ENCODE data around the gene SNRPD3. TPM values are rescaled to one million over a fixed set of nuclear protein-coding genes. Genes with fewer than 3 reads are reported as not detected.

Gene SNRPD3
- total RNA-seq, 1 donor from 2014 or later: 302 TPM

DNA sequence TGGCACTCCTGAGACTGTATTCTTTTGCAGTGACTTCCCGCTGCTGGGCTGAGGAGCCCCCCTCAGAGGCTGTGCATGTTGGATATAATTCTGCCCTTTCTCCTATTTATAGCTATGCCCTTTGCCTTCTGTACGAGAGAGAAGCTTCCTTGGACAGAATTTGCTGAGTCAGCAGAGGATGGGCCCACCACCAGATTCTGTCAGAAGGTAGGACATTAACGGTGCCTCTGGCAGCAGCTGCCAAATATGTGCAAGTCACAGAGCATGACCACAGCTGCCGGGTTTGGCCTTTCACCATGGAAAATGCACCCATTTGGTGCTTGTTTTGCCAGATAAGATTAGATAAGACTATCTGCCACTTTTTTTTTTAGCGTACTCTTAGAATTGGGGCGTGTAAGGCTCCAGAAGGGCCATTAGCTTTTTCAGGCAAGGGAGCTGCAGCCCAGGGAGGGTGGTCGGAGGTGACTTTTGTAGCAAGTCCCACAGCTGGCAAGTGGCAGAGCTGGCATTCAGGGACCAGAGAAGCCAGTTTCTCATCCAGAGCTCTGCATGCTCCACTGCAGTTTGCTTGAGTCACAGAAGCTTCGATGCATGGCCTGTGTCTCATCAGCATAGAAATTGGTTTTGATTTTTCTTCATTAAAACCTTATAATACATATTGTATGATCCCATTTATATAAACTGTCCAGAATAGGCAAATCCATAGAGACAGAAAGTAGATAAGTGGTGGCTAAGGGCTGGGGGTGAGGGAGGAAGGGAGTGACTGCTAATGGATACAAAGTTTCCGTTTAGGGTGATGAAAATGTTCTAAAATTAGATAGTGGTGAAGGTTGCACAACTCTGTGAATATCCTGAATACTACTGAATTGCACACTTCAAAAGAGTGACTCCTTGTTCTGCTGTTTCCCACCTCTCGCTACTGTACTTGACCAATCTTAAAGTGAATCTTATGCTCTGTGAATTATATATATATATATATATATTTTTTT is 44.9 kb upstream of the SNRPD3 start:
- Histone ChIP-seq H2AFZ (replicated peaks) (no peak overlapping the region), H3K9ac (no peak overlapping the region), H3K4me2 (no peak overlapping the region), H3K36me3 (no peaks in the 10 kb centered on the region), H3K27me3 (no peaks in the 10 kb centered on the region), H3K4me1 (peaks cover 7% of the 10 kb centered on the region), H3K9me3 (ENCODE audit: low read depth) (no peaks in the 10 kb centered on the region), H3K27ac (no peak overlapping the region), H3K79me2 (ENCODE audit: low read depth) (no peaks in the 10 kb centered on the region), H3F3A (ENCODE audit: low read depth) (peaks cover 12% of the 10 kb centered on the region), H3K4me3 (no peak overlapping the region), H4K20me1 (ENCODE audit: low read depth) (no peaks in the 10 kb centered on the region)
- Mint-ChIP-seq H3K4me1 (peaks cover 12% of the 10 kb centered on the region), H3K4me3 (no peak overlapping the region), H3K27ac (no peak overlapping the region), H3K36me3 (no peaks in the 10 kb centered on the region), H3K9me3 (no peaks in the 10 kb centered on the region), H3K27me3 (ENCODE audit: insufficient read depth, low read depth) (peaks cover 5% of the 10 kb centered on the region)
- DNase-seq (ENCODE audit: low spot score): no peak
- TF ChIP-seq, protein P1, sequence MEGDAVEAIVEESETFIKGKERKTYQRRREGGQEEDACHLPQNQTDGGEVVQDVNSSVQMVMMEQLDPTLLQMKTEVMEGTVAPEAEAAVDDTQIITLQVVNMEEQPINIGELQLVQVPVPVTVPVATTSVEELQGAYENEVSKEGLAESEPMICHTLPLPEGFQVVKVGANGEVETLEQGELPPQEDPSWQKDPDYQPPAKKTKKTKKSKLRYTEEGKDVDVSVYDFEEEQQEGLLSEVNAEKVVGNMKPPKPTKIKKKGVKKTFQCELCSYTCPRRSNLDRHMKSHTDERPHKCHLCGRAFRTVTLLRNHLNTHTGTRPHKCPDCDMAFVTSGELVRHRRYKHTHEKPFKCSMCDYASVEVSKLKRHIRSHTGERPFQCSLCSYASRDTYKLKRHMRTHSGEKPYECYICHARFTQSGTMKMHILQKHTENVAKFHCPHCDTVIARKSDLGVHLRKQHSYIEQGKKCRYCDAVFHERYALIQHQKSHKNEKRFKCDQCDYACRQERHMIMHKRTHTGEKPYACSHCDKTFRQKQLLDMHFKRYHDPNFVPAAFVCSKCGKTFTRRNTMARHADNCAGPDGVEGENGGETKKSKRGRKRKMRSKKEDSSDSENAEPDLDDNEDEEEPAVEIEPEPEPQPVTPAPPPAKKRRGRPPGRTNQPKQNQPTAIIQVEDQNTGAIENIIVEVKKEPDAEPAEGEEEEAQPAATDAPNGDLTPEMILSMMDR (IDR thresholded peaks at IDR 0.05): no peak
- no peak for TF ChIP-seq EZH2phosphoT487 (IDR thresholded peaks at IDR 0.05)
- no peak for TF ChIP-seq EZH2 (IDR thresholded peaks at IDR 0.05)

DNA sequence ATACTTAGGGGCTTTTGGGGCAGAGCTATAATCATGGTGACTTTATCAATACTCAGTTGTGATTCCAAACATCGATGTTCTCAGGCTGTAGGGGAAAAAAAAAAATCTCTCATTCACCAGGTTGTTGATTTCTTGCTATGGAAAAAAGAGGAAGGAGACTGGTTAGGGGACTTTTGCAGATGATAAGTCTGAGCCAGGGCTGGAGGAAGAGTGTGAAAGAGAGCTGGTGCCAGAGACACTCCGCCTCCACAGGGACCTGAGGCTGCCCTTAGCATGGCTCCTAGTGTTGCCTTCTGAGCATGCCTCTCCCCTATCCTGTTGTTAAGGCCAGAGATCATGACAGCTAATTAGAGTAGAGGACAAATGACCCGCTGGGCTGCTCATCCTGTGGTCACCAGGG is 43.8 kb upstream of the SNRPD3 start:
- peaks cover 12% of the 10 kb centered on the region for H3K4me1 Mint-ChIP-seq
- Histone ChIP-seq H3K36me3 (no peaks in the 10 kb centered on the region), H3K4me1 (peaks cover 6% of the 10 kb centered on the region), H2AFZ (replicated peaks) (no peak overlapping the region), H3K27me3 (no peaks in the 10 kb centered on the region), H3K9ac (no peak overlapping the region), H3F3A (ENCODE audit: low read depth) (peaks cover 12% of the 10 kb centered on the region), H3K27ac (no peak overlapping the region), H3K4me3 (no peak overlapping the region), H3K79me2 (ENCODE audit: low read depth) (no peaks in the 10 kb centered on the region), H4K20me1 (ENCODE audit: low read depth) (no peaks in the 10 kb centered on the region), H3K4me2 (no peak overlapping the region), H3K9me3 (ENCODE audit: low read depth) (no peaks in the 10 kb centered on the region)
- no peaks in the 10 kb centered on the region for H3K36me3 Mint-ChIP-seq
- H3K27me3 Mint-ChIP-seq (ENCODE audit: insufficient read depth, low read depth): peaks cover 7% of the 10 kb centered on the region
- TF ChIP-seq, protein P1 (IDR thresholded peaks at IDR 0.05): no peak
- TF ChIP-seq EZH2phosphoT487 (IDR thresholded peaks at IDR 0.05) (no peak), EZH2 (IDR thresholded peaks at IDR 0.05) (no peak)
- H3K4me3 Mint-ChIP-seq: no peak overlapping the region
- no peak overlapping the region for H3K27ac Mint-ChIP-seq
- no peak for DNase-seq (ENCODE audit: low spot score)
- no peaks in the 10 kb centered on the region for H3K9me3 Mint-ChIP-seq

DNA sequence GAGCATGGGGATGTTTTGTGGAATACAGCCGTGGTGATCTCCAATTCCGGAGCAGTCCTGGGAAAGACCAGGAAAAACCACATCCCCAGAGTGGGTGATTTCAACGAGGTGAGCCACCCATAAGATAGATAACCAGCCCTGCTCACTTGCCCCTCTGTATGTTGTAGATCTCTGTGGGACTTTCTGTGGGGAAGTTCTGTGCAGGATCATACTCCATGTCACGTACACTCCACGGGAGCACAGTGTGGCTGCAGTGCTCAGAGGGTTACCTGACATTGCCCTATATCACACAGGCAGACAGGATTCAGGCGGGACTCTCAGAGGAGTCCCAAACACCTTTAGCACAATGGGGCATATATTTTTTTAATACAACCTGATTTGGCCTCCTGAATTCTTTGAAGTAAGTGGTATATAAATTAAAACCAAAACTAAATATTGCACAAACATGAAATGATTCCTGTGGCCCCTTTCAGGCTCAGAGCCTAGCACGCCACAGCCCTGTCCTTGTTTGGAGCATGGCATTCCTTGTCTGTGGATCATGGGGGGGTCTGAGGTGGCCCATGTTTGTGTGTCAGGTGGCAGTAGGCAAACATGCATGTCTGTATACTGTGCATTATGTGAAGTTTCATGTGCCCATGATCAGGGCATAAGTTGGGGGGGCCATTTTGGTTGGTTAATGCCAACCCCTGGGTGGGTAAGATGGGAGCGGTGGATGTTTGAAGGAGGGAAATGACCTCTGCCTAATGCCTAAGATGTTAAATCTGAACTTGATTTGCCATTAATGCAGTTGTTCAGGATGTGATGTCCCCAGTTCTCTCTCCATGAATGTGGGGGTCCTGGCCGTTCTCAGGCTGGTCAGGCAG is 42.2 kb upstream of the SNRPD3 start:
- peaks cover 12% of the 10 kb centered on the region for H3K27me3 Mint-ChIP-seq (ENCODE audit: insufficient read depth, low read depth)
- H3K4me1 Mint-ChIP-seq: peaks cover 6% of the 10 kb centered on the region
- no peaks in the 10 kb centered on the region for H3K36me3 Mint-ChIP-seq
- no peak overlapping the region for H3K4me3 Mint-ChIP-seq
- H3K79me2 ChIP-seq (ENCODE audit: low read depth): no peaks in the 10 kb centered on the region
- H4K20me1 ChIP-seq (ENCODE audit: low read depth): no peaks in the 10 kb centered on the region
- no peak overlapping the region for H3K4me2 ChIP-seq
- no peak overlapping the region for H3K27ac ChIP-seq
- H3K4me3 ChIP-seq: no peak overlapping the region
- no peaks in the 10 kb centered on the region for H3K4me1 ChIP-seq
- no peaks in the 10 kb centered on the region for H3K9me3 Mint-ChIP-seq
- no peaks in the 10 kb centered on the region for H3K27me3 ChIP-seq
- no peaks in the 10 kb centered on the region for H3K36me3 ChIP-seq
- no peak overlapping the region for H2AFZ ChIP-seq (replicated peaks)
- no peak for TF ChIP-seq EZH2phosphoT487 (IDR thresholded peaks at IDR 0.05)
- TF ChIP-seq, protein P1 (IDR thresholded peaks at IDR 0.05): no peak
- no peak for TF ChIP-seq EZH2 (IDR thresholded peaks at IDR 0.05)
- peaks cover 2% of the 10 kb centered on the region for H3F3A ChIP-seq (ENCODE audit: low read depth)
- no peaks in the 10 kb centered on the region for H3K9me3 ChIP-seq (ENCODE audit: low read depth)
- no peak for DNase-seq (ENCODE audit: low spot score)
- H3K9ac ChIP-seq: no peak overlapping the region
- no peak overlapping the region for H3K27ac Mint-ChIP-seq

All from neural progenitor cell (in vitro differentiated cells).